Cardiac fibroblast (primary cell): ENCODE results near the gene DIP2C.
"Not testable (repeated sequence)": the region's sequence is repeated elsewhere in the genome, so short reads cannot be mapped to it uniquely, and the experiment has no call there.

ENCODE experiments used
- DNase-seq, 2 donors: peaks; one replicate each; pipeline versions ENCODE4 v3.0.0 to v3.0.0-alpha.2; 2010; ENCODE audit warnings: low read depth in 2 of 2
- H3K4me3 ChIP-seq, 2 donors: replicated peaks in 1 of 2; 1 replicate in 1 of 2; 2 replicates in 1 of 2; pipeline ENCODE4 v1.5.1; 2011; ENCODE audit warnings: low read depth in 2 of 2, low read length in 2 of 2, mild to moderate bottlenecking in 2 of 2, moderate library complexity in 1 of 2
- CTCF ChIP-seq: IDR thresholded peaks from one replicate; pipeline ENCODE4 v1.5.1; 2011; ENCODE audit warnings: low read depth, mild to moderate bottlenecking, low read length, inconsistent platforms

The DIP2C gene

GRCh38 chr10:437698-438490 is 251.6 kb downstream of the DIP2C start:
- TF ChIP-seq CTCF = no peak
- no peak overlapping the region for H3K4me3 ChIP-seq
- DNase-seq = no peak

- H3K4me3 ChIP-seq = no peak overlapping the region
- no peak for TF ChIP-seq CTCF
- no peak for DNase-seq
These were observed 252.4 kb downstream of the DIP2C start for GRCh38 chr10:436911-437665.

- no peak for DNase-seq
- TF ChIP-seq CTCF = no peak
- no peak overlapping the region for H3K4me3 ChIP-seq
These were observed 253.3 kb downstream of the DIP2C start for GRCh38 chr10:436013-436697.

GRCh38 chr10:435397-435796 is 254.1 kb downstream of the DIP2C start:
- H3K4me3 ChIP-seq = no peak overlapping the region
- no peak for TF ChIP-seq CTCF
- no peak for DNase-seq

GRCh38 chr10:429696-430095 is 259.8 kb downstream of the DIP2C start:
- DNase-seq = no peak
- no peak overlapping the region for H3K4me3 ChIP-seq
- no peak for TF ChIP-seq CTCF

GRCh38 chr10:427761-428519 is 261.5 kb downstream of the DIP2C start:
- TF ChIP-seq CTCF = no peak
- no peak overlapping the region for H3K4me3 ChIP-seq
- DNase-seq = peak in 1 of 2 donors; percentile 42

GRCh38 chr10:425365-425764 is 264.1 kb downstream of the DIP2C start:
- not testable (repeated sequence) for H3K4me3 ChIP-seq
- peak in 1 of 2 donors; percentile 45 for DNase-seq

- not testable (repeated sequence) for DNase-seq, H3K4me3 ChIP-seq
These were observed 264.7 kb downstream of the DIP2C start for GRCh38 chr10:424724-425123.
